NCI-H774 (cell line): ENCODE results near the gene REEP6.
A peak's percentile ranks its signal among the peaks of the same experiment; 100 is the strongest.

ENCODE experiments used
- DNase-seq: peaks from one replicate; lab custom pipeline; 2025; lab: John Stamatoyannopoulos, UW

Gene REEP6

GRCh38 chr19:1491114-1491848 is at the start of gene REEP6:
Gene REEP6 (plus strand): TSS chr19:1491181. CDS start chr19:1491270, 89 bp downstream.
- DNase-seq, result no peak

- no peak for DNase-seq
These were observed 49.1 kb upstream of the REEP6 start for GRCh38 chr19:1441677-1442438.

DNA sequence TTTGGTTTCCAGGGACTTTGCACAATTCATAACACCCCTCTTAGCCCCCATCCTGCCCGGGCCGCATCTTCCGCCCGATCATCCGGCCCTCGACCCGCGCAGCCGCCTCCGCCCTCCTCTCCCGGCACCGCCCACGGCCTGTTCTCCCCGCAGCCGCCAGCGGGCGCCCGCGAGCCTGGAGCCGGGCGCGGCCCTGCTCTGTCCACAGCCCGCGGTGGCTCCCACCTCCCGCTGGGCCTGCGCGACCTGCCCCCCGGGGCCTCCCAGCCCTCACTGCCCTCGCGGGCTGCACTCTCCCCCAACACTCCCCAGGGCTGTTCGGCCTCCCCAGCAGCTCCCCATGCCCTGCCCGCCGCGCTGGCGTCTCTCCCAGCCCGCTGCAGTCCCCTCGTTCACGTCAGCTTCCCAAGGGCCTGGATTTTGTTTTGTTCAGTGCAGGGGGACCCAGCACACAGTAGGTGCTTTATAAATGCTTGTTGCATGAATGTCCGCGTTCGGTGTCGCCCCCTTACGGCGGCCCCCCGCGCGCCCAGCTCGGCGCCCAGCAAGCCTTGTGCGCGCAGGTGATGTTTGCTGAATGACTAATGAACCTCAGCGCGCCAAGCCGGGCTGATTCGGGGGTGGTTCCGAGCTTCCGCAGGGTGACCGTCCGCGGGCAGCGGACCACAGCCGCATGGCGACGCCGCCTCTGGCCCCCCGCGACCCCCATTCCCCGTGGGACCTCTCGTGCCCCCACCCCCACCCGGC is 45.6 kb upstream of the REEP6 start:
- DNase-seq, result peak; percentile 48

DNA sequence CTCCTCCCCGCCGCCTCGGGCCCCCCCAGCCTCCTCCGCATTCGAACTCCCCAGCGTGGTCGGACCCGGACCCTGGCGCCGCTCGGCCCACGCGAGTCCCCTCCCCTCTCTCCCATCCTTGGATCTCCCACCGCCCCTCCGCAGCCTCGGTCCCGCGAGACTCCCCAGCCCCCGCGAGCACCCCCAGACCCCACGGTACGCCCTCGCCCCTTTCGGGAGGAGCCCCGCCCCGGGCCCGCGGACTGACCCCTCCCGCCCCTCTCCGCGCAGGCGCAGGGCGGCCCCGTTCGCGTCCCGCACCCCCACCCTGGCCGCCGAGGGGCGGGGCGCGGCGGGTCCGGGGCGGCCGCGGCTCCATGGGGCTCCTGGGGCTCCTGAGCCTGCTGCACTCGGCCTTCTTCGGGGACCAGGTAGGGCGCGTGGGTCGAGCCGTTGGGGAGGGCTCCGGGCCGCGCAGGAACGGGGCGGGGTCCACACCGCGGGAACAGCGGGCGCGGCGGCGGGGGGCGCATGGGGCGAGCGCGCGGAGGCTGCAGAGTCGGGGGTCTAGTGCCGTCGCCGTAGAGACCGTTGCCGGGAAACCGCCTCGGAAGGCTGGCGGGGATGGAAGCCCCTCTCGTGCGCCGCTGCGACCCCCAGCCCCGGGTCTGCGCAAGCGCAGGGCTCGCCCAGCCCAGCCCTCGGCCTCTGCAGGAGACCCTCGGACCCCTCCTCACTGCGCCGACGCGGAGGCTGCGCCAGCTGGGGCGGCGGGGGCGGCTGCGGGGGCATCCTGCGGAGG is 44.9 kb upstream of the REEP6 start:
- peak; percentile 42 for DNase-seq

GRCh38 chr19:1446713-1447481 is 44.1 kb upstream of the REEP6 start:
- DNase-seq, result no peak

DNA sequence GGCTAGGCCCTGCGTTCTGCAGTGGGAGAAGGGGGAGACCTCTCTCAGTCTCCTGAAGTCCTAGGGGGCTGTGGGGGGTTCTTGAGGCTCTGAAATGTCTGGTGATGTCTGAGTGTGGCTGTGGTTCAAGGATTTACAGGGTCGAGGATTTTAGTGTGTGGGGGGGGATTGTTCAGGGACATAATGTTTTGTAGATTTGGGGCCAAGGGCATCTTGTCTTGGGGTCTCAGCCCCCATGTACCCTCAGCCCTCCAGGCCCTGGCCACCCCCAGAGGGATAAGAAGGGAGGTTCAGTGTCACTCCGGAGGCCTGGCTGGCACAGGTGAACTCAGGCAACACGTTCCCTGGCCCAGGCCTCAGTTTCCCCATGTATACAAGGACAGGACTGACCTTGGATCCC is 43.5 kb upstream of the REEP6 start:
- DNase-seq, result no peak

DNA sequence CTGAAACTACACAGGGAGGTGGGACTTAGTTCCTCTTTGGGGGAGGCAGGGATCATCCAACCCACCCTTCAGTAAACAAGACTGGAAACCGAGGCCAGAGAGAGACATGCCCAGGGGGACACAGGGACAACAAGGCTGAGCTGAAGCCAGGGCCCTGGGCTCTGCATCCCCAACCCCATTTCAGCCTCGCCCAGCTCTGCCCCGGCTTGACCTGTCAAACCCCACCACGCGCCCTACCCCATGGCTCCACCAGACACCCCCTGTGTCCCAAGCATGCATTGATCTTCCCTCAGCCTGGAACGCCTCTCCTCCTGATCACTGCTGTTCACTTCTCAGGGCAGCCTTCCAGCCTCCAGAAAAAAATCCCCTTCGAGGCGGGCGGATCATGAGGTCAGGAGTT is 43.0 kb upstream of the REEP6 start:
- no peak for DNase-seq

DNA sequence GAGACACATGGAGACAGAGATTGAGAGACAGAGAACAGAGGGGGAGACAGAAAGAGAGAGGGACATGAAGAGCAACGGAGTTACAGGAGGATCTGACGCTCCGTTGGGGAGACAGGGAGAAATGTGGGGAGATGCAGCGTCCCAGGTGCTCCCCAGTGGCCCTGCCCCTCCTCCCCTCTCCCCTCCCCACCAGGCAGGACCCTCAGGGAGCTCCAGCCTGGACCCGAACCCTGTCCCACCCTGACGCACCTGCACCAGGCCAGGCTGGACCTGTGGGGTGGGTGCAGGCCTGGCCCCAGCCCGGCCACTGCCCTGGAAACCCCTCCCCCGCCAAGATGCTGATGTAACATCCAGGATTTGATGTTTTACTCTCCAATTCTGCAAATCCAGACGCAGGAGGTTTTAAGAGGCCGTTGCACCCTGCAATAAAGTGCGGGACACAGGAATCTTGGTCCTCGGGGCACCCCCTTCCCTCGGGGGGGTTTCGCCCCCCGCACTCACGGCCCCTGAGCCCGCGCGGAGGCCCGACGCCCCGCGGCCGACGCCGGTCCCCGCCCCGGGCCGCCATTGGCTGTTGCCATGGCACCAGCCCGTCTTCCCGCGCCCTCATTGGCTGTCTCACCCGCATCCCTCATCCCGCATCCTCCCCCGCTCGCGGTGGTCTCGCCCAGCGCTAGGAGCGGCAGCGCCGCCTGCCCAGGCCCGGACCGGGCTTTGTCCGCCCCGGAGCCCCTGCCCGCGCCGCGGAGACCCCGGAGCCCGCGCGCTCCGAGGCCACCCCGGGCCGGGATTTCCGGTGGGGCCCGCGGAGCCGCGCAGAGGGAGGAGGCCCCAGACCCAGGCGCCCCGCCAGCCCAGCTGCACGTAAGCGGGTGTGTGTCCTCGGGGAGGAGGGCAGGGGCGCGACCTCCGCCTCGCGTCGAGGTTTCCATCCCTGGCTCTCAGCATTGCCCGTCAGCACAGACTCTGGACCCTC is 41.2 kb upstream of the REEP6 start, which contains the start of gene APC2:
APC2 (plus strand) TSS at position 655 of the 976 bp plus-strand sequence. CDS start 2,881 bp downstream, outside the sequence.
- peak; percentile 1 for DNase-seq

- no peak for DNase-seq
These were observed 39.9 kb upstream of the REEP6 start for GRCh38 chr19:1450735-1451731.

- no peak for DNase-seq
These were observed 38.8 kb upstream of the REEP6 start for GRCh38 chr19:1451916-1452801.

DNA sequence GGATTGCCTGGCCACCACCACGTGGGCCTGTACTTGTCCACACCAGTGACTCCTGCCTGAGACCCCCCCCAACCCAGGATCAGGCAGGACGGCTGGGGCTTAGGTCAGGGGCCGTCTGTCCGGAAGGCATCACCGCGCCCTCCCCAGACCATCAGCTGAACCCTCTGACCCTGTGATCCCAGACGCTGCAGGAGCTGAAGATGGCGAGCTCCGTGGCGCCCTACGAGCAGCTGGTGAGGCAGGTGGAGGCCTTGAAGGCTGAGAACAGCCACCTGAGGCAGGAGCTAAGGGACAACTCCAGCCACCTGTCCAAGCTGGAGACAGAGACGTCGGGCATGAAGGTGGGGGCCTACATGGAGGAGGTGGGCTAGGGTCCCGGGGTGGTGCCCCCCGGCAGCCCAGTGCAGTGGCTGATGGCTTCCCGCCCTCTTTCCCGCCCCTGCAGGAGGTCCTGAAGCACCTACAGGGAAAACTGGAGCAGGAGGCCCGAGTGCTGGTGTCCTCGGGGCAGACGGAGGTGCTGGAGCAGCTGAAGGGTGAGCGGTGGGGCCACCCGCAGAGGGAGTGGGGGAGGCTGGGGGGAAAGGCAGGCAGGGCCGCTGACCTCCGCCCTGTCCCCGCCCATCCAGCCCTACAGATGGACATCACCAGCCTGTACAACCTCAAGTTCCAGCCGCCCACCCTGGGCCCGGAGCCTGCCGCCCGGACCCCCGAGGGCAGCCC is 38.0 kb upstream of the REEP6 start:
- DNase-seq, result no peak

DNA sequence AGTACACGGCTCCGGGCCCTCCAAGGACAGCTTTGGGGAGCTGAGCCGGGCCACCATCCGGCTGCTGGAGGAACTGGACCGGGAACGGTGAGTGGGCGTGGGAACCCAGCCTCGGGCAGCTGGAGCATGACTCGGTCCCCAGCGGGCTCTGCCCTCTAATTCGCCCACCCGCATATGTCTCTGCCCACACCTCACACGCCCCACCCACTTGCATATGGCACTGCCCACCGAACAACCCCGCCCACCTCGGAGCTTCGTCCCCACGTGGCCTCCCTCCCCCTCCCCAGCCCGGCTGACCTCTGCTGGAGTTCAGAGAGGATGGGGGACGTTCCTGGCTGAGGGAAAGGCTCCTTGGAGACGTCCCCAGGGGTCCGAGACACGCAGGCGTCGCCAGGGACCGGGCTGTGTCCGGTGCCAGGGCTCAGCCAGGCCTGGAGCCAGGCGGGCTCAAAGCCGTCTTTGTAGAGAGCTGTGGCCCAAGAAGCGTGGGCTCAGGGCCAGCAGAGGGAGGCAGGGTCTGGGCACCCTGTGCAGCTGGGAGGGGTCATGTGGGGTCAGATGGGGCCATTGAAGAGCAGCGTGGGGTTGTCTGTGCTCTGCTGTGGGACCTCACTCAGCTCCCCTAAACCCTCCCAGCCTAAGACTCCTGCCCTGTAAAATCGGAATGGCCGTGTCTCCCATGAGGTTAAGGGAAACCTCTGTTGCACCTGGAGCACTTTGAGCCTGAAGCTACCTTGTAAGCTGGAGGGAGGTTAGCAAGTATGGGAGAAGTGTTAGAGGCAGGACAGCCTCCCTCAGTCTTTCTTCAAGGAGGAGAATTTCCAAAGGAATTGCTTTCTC is 37.2 kb upstream of the REEP6 start:
- peak; percentile 9 for DNase-seq

DNA sequence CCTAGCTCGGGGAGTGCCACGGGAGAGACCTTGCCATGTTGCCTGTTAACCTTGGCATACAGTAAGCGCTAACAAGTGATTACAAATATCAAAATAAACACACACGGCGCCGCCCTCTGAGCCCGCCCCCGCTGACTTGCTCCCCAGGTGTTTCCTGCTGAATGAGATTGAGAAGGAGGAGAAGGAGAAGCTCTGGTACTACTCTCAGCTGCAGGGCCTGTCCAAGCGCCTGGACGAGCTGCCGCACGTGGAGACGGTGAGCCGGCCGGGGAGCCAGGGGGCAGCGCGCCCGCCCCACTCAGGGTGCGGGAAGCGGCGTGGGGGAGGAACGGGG is 36.0 kb upstream of the REEP6 start:
- DNase-seq, result no peak

DNA sequence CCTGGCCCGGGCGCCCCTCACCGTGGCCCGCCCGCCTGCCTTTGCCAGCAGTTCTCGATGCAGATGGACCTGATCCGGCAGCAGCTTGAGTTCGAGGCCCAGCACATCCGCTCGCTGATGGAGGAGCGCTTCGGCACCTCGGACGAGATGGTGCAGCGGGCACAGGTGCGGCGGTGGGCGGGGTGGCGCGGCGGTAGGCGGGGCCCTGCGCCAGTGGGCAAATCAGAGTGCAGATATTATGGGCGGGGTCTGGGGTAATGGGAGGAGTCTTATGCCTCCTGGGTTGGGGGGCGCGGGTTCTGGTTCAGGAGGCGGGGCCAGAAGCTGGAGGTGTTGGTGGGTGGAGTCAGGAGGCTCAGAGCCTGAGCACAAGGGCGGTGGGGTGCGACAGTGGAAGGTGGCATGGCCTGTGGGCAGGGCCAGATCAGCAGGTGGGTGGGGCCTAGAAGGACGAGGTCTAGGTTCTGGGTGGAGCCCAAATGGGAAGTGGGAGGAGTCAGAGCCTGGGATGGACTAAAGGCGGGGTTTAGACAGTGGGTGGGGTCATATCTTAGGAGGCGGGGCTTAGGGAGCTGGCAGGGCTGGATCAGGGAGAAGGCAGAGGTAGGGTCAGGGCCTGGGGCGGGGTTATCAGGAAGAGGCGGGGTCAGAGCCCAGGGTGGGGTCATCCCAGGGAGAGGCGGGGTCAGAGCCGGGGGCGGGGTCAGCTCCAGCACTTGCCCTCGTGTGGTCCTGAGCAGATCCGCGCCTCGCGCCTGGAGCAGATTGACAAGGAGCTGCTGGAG is 35.5 kb upstream of the REEP6 start:
- DNase-seq, result peak; percentile 95
